HEK293T (cell line): ENCODE measurements around the gene SLC28A1.

Source experiments
- ARNT ChIP-seq: fragments of 450-650 bp; IDR thresholded peaks from 2 replicates; pipeline ENCODE4 v1.6.1; 2017; ENCODE audit warnings: mild to moderate bottlenecking
- BHLHE40 ChIP-seq: fragments of 450-650 bp; IDR thresholded peaks from 2 replicates; pipeline ENCODE4 v1.6.1; 2016; ENCODE audit warnings: mild to moderate bottlenecking, moderate library complexity, borderline replicate concordance
- CTBP1 ChIP-seq: fragments of 450-650 bp; IDR thresholded peaks from 2 replicates; pipeline ENCODE4 v1.6.1; 2016; ENCODE audit warnings: borderline replicate concordance
- FOXK2 ChIP-seq: fragments of 450-650 bp; IDR thresholded peaks from 2 replicates; pipeline ENCODE4 v1.6.1; 2016; ENCODE audit warnings: mild to moderate bottlenecking
- HDGF ChIP-seq: fragments of 450-650 bp; IDR thresholded peaks from 2 replicates; pipeline ENCODE4 v1.6.1; 2017; ENCODE audit warnings: antibody characterized with exemption, borderline replicate concordance
- L3MBTL2 ChIP-seq: fragments of 450-650 bp; conservative IDR thresholded peaks from 2 replicates; pipeline ENCODE4 v1.6.1; 2016; ENCODE audit warnings: mild to moderate bottlenecking
- SP1 ChIP-seq: fragments of 450-650 bp; IDR thresholded peaks from 2 replicates; pipeline ENCODE4 v1.6.1; 2017
- SUZ12 ChIP-seq: fragments of 450-650 bp; IDR thresholded peaks from 2 replicates; pipeline ENCODE4 v1.6.1; 2016; ENCODE audit warnings: mild to moderate bottlenecking
- TARDBP ChIP-seq: fragments of 450-650 bp; IDR thresholded peaks from 2 replicates; pipeline ENCODE4 v1.6.1; 2016
- ZNF384 ChIP-seq: fragments of 450-650 bp; IDR thresholded peaks from 2 replicates; pipeline ENCODE4 v1.6.1; 2016

DNA sequence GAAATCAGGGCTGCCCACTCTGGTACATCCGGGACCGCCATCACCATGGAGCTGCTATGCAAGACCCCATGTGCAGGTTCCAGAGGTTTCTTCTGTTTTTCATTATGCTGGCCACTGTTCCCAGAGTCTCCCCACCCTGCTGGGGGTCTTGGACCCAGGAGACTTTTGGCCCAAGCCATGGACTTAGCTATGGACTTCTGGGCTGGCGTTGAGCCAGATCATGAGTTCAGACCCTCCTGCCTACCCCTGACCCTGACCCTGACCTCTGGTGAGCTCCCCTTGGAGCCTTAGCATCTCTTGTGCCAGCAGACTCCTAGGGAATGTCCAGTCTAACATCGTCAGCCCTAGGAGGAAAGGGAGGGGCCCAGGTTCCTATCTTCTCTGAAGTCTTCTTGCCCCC is 25.3 kb downstream of the SLC28A1 start:
- TF ChIP-seq TARDBP (no peak), ZNF384 (no peak), SP1 (no peak), ARNT (no peak), HDGF (no peak), SUZ12 (no peak), CTBP1 (no peak), FOXK2 (no peak), BHLHE40 (no peak), L3MBTL2 (no peak)
